ENCODE results near the gene SLC36A3. TPM values are rescaled to one million over a fixed set of nuclear protein-coding genes. Genes with fewer than 3 reads are reported as not detected.

Gene SLC36A3
- total RNA-seq, result 0.11 TPM in 1 of 2 replicates, not detected in the other

GRCh38 chr5:151303666-151304065 lies at the start of gene SLC36A3:
SLC36A3 (minus strand) TSS chr5:151303766; CDS start chr5:151303354, 412 bp downstream.

GRCh38 chr5:151347369-151347768 lies 43.8 kb upstream of the SLC36A3 start, which contains the start of gene SLC36A2:
SLC36A2 (minus strand) TSS chr5:151347559; CDS start chr5:151347460, 99 bp downstream.

GRCh38 chr5:151252762-151253604 lies 50.6 kb downstream of the SLC36A3 start, which contains the start of gene GM2A:
GM2A (plus strand) TSS chr5:151253185; CDS start chr5:151253217, 32 bp downstream.

Other genes starting within 250 kb of the SLC36A3 start
- gene TNIP1, start 222.7 kb downstream of the SLC36A3 start, total RNA-seq, result 127 and 146 TPM in 2 replicates
- 48.2 and 48.7 TPM in 2 replicates for gene ANXA6, start 146.0 kb downstream of the SLC36A3 start, total RNA-seq
- 6.0 and 28.7 TPM in 2 replicates for gene CCDC69, start 79.7 kb downstream of the SLC36A3 start, total RNA-seq
- 69.5 and 86.1 TPM in 2 replicates for gene GM2A, start 50.6 kb downstream of the SLC36A3 start, total RNA-seq
- gene SLC36A2, start 43.8 kb upstream of the SLC36A3 start, total RNA-seq, result not detected in 2 replicates
- 3.1 and 14.6 TPM in 2 replicates for gene SLC36A1, start 143.8 kb upstream of the SLC36A3 start, total RNA-seq